ENCODE data around the gene CRMP1. TPM values are rescaled to one million over a fixed set of nuclear protein-coding genes. Genes with fewer than 3 reads are reported as not detected.

The CRMP1 gene
- total RNA-seq, 1 experiment from 2014 or later = not detected

- CTCF ChIA-PET = no interaction called here
- no peak for DNase-seq
- TF ChIP-seq CTCF (IDR thresholded peaks at IDR 0.05; ENCODE audit: unreplicated experiment) = no peak
- H3K9me3 Mint-ChIP-seq (ENCODE audit: low read depth, unreplicated experiment) = no peaks in the 10 kb centered on the region
- BruUV-seq (replicated peaks) = no TSS peak
- H3K36me3 Mint-ChIP-seq (ENCODE audit: insufficient read depth, unreplicated experiment) = no peaks in the 10 kb centered on the region
- intact Hi-C loops (cut with micrococcal nuclease; ENCODE audit: unreplicated experiment) = no loop called here
- H3K27me3 Mint-ChIP-seq (ENCODE audit: unreplicated experiment) = peaks cover 56% of the 10 kb centered on the region
- H3K4me3 Mint-ChIP-seq (ENCODE audit: low read depth, unreplicated experiment) = no peak overlapping the region
- H3K27ac Mint-ChIP-seq (ENCODE audit: unreplicated experiment) = no peak overlapping the region
- H3K4me1 Mint-ChIP-seq (ENCODE audit: low read depth, unreplicated experiment) = no peaks in the 10 kb centered on the region
Observed at GRCh38 chr4:5930876-5931275, 38.0 kb upstream of the CRMP1 start.

GRCh38 chr4:5930456-5930855, 37.6 kb upstream of the CRMP1 start:
- no TSS peak for BruUV-seq (replicated peaks)
- Mint-ChIP-seq H3K4me1 (ENCODE audit: low read depth, unreplicated experiment) (no peaks in the 10 kb centered on the region), H3K4me3 (ENCODE audit: low read depth, unreplicated experiment) (no peak overlapping the region), H3K27me3 (ENCODE audit: unreplicated experiment) (peaks cover 56% of the 10 kb centered on the region), H3K9me3 (ENCODE audit: low read depth, unreplicated experiment) (no peaks in the 10 kb centered on the region), H3K27ac (ENCODE audit: unreplicated experiment) (no peak overlapping the region), H3K36me3 (ENCODE audit: insufficient read depth, unreplicated experiment) (no peaks in the 10 kb centered on the region)
- no peak for DNase-seq
- TF ChIP-seq CTCF (IDR thresholded peaks at IDR 0.05; ENCODE audit: unreplicated experiment) = no peak
- intact Hi-C loops (cut with micrococcal nuclease; ENCODE audit: unreplicated experiment) = no loop called here
- CTCF ChIA-PET = no interaction called here

- no peaks in the 10 kb centered on the region for H3K4me1 Mint-ChIP-seq (ENCODE audit: low read depth, unreplicated experiment)
- no peak for DNase-seq
- CTCF ChIA-PET = no interaction called here
- no TSS peak for BruUV-seq (replicated peaks)
- no peak overlapping the region for H3K4me3 Mint-ChIP-seq (ENCODE audit: low read depth, unreplicated experiment)
- H3K27me3 Mint-ChIP-seq (ENCODE audit: unreplicated experiment) = peaks cover 51% of the 10 kb centered on the region
- H3K36me3 Mint-ChIP-seq (ENCODE audit: insufficient read depth, unreplicated experiment) = no peaks in the 10 kb centered on the region
- H3K27ac Mint-ChIP-seq (ENCODE audit: unreplicated experiment) = no peak overlapping the region
- intact Hi-C loops (cut with micrococcal nuclease; ENCODE audit: unreplicated experiment) = no loop called here
- H3K9me3 Mint-ChIP-seq (ENCODE audit: low read depth, unreplicated experiment) = no peaks in the 10 kb centered on the region
- no peak for TF ChIP-seq CTCF (IDR thresholded peaks at IDR 0.05; ENCODE audit: unreplicated experiment)
Observed at GRCh38 chr4:5928844-5929420, 36.0 kb upstream of the CRMP1 start.

- H3K27me3 Mint-ChIP-seq (ENCODE audit: unreplicated experiment) = peaks cover 45% of the 10 kb centered on the region
Observed at GRCh38 chr4:5928274-5928673, 35.4 kb upstream of the CRMP1 start.

More at GRCh38 chr4:5928274-5928673, 35.4 kb upstream of the CRMP1 start:
- CTCF ChIA-PET = no interaction called here
- no TSS peak for BruUV-seq (replicated peaks)
- H3K36me3 Mint-ChIP-seq (ENCODE audit: insufficient read depth, unreplicated experiment) = no peaks in the 10 kb centered on the region
- H3K27ac Mint-ChIP-seq (ENCODE audit: unreplicated experiment) = no peak overlapping the region
- no peaks in the 10 kb centered on the region for H3K4me1 Mint-ChIP-seq (ENCODE audit: low read depth, unreplicated experiment)
- intact Hi-C loops (cut with micrococcal nuclease; ENCODE audit: unreplicated experiment) = no loop called here
- DNase-seq = no peak
- no peaks in the 10 kb centered on the region for H3K9me3 Mint-ChIP-seq (ENCODE audit: low read depth, unreplicated experiment)
- no peak for TF ChIP-seq CTCF (IDR thresholded peaks at IDR 0.05; ENCODE audit: unreplicated experiment)
- H3K4me3 Mint-ChIP-seq (ENCODE audit: low read depth, unreplicated experiment) = no peak overlapping the region

All from Calu3 (cell line).